Stimulated activated CD4-positive, alpha-beta T cell treated with anti-CD3 and anti-CD28 coated beads, Interleukin-1b, Interleukin-23, amount 100 ng/mL, for 24 hours (primary cell): ENCODE data around the gene PHKA1.
A peak's percentile ranks its signal among the peaks of the same experiment; 100 is the strongest.
"Not testable (repeated sequence)": the region's sequence is repeated elsewhere in the genome, so short reads cannot be mapped to it uniquely, and the experiment has no call there.

Source experiments
- DNase-seq, 4 experiments: peaks; one replicate each; pipeline ENCODE4 v3.0.0-alpha.2; 2020; ENCODE audit warnings: low read depth in 4 of 4, low spot score in 1 of 4

PHKA1 gene

GRCh38 chrX:72572248-72573157 lies 141.6 kb downstream of the PHKA1 start, which contains the start of gene HDAC8:
Gene HDAC8, minus strand, starts transcription at chrX:72572843. Its CDS starts 82 bp downstream, at chrX:72572761.
- DNase-seq = peak in 2 of 4 experiments; percentile 10 to 13

- DNase-seq = no peak
These were observed 144.3 kb downstream of the PHKA1 start for GRCh38 chrX:72569786-72570185.

DNA sequence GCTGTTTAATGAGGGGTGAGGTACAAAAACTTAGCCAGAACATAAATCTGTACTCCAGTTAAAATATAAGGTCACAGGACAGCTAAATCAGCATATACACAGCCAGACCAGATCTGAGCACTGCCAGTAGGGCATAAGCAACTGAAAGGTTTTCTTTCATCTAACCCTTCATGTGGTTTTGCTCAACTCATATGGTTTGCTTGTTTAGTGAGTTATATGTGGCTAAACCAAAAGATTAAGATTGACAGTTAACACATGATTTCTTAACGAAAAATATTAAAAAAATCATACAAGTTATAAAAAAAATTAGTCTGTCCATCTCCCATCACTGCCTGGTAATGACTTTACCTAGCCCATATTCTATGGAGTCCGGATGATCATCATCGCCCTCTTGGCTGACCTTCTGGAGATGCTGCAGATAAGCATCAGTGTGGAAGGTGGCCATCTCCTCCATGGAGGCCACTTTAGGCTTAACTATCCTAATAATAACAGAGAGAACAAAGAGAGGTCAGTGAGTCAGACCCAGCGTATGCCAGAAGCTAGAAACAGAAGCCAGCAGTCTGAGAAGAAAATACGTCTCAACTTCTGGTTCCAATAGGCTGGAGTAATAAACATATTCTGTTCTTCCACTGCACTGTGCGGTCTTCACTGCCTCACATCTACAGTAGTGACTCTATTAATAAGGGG lies 145.6 kb downstream of the PHKA1 start:
- no peak for DNase-seq

DNA sequence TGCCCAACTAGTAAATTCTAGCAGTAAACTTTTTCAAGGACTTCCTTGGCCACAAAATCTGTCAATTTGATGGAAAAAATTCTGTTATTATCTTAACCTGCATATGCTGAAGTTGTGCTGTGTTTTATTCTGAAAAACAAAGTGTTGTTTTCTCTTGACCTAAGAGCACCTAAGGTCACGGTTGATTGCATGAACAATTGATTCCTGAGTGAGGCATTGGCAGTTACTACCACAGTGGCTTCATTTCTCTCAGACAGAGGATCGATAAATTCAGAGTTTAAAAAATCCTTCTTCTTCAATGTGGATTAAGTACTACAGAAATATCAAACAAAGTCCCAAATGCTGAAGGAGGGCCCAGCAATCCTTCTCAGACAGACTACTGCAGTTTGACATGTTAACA lies 147.7 kb downstream of the PHKA1 start:
- DNase-seq = no peak

- DNase-seq = not testable (repeated sequence)
These were observed 154.5 kb downstream of the PHKA1 start for GRCh38 chrX:72559655-72560054.

DNA sequence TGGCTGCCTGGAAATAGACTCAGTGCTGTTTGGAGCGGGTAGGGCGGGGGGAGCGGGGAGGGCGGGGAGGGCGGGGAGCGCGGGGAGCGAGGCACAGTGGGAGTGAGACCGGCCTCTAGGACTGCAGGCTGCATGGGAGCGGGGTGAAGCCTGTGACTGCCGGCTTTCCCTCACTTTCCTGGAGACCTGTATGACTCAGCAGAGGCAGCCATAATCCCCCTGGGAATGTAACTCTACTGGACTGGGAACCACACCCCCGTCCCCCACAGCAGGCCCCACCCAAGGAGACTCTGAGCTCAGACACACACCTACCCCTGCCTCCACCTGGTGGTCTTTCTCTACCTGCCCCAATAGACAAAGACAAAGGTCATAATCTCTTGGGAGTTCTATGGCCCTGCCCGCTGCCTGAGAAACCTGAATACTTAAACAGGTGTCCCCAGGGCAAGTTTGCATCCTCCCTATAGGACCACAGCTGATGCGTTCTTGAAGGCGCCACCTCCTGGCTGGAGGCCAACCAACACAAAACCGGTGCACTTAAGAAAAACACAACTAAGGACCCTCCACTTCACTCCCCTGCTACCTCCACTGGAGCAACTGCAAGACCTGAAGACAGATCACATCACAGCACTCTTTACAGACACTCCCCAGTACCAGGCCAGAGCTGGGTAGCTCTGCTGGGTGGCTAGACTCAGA lies 159.5 kb downstream of the PHKA1 start:
- DNase-seq = no peak

DNA sequence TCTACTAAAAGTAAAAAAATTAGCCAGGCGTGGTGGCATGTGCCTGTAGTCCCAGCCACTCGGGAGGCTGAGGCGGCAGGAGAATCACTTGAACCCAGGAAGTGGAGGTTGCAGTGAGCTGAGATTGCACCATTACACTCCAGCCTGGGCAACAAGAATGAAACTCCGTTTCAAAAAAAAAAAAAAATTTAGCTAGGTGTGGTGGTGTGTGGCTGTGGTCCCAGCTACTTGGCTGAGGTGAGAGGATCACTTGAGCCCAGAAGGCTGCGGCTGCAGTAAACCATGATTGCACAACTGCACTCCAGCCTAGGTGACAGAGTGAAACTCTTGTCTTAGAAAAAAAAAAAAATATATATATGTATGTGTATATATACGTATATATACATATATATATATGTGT lies 161.7 kb downstream of the PHKA1 start:
- not testable (repeated sequence) for DNase-seq

DNA sequence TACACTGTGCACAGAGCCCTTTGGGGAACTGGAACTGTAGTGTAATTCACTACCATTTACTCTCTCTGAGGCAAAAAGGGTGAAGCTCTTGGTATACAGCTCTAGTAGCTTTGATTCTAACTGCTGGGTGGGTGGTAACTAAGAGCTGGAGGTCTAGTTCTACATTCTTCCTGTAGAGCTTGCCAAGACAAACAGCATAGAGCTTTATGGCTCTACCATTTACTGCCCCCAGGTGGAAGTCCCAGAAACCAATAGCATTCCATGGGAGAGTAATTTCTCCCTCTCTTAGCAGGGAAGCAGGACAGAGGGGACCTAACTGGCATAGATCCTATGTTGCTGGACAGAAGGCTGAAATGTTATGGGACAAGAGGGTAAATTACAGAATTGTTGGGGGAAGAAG lies 168.1 kb downstream of the PHKA1 start:
- DNase-seq = no peak

DNA sequence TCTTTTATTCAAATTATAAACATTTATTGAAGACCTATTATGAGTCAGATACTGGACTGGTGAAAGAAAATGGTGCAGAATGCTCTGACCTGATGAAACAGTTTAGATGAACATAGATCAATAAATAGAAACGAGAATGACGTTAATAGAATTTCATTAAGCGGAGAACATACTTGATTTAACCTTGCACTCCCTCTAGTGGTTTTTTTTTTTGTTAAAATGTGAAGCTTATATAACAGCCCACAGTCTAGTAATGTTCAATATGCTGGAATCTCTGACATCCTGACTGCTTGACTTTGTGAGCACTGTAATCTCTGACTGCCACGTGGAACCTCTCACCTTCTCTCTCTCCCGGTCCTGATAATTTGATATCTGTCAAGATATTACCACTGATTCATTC lies 173.8 kb downstream of the PHKA1 start:
- DNase-seq = no peak

- no peak for DNase-seq
These were observed 174.3 kb downstream of the PHKA1 start for GRCh38 chrX:72539822-72540221.

DNA sequence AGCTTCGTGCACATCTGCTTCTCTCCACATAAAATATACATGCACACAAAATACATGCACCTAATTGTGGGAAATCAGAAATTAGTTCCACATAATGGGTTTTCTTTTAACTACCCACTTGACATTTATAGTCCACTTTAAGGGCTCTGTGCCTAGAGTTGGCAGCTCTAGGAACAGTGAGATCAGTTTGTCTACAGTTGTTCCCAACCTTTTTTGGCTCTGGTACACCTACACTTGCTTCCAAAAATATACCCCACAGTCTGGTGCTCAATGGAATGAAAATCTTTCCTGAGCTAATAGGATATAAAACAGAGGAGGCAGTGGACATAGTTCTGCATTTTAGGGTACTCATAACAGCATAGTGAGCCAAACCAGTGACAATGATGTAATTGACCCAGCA lies 177.6 kb downstream of the PHKA1 start:
- DNase-seq = no peak

DNA sequence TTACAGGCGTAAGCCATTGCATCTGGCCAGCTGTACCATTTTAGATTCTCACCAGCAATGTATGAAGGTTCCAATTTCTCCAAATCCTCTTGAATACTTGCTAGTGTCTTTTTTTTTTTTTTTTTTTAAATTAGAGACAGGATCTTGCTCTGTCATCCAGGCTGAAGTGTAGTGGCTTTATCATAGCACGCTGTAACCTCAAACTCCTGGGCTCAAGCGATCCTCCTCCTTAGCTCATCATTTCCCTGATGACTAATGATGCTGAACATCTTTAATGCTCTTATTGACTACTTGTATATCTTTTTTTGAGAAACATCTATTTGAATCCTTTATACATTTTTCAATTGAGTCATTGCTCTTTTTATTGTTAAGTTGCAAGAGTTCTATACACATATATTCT lies 181.7 kb downstream of the PHKA1 start:
- no peak for DNase-seq
